Stimulated activated CD8-positive, alpha-beta memory T cell treated with anti-CD3 and anti-CD28 coated beads, Interleukin-15, amount 100 ng/mL, for 4 hours (primary cell): Measurements from ENCODE around the gene GADD45A.
"Not testable (repeated sequence)": the region's sequence is repeated elsewhere in the genome, so short reads cannot be mapped to it uniquely, and the experiment has no call there.

Source experiments
- DNase-seq, 2 donors: peaks; one replicate each; pipeline ENCODE4 v3.0.0-alpha.2; 2020; ENCODE audit warnings: low read depth in 2 of 2

GADD45A gene

GRCh38 chr1:67685067-67685557, at the start of gene GADD45A:
TSS of gene GADD45A (plus strand) at chr1:67685201. CDS start at chr1:67685495, 294 bp downstream.
- peak; percentile 86 to 92 for DNase-seq

- no peak for DNase-seq
These were observed 48.9 kb upstream of the GADD45A start for GRCh38 chr1:67636146-67636545.

- DNase-seq: no peak
These were observed 45.6 kb upstream of the GADD45A start for GRCh38 chr1:67639361-67639760.

- DNase-seq: no peak
These were observed 42.4 kb upstream of the GADD45A start for GRCh38 chr1:67642629-67643028.

- no peak for DNase-seq
These were observed 40.4 kb upstream of the GADD45A start for GRCh38 chr1:67644566-67644965.

GRCh38 chr1:67645495-67646144, 39.4 kb upstream of the GADD45A start:
- no peak for DNase-seq

GRCh38 chr1:67646145-67647035, 38.6 kb upstream of the GADD45A start:
- no peak for DNase-seq

GRCh38 chr1:67647036-67647798, 37.8 kb upstream of the GADD45A start:
- DNase-seq: no peak

GRCh38 chr1:67647814-67648358, 37.1 kb upstream of the GADD45A start:
- DNase-seq: no peak

- DNase-seq: no peak
These were observed 36.2 kb upstream of the GADD45A start for GRCh38 chr1:67648582-67649326.

GRCh38 chr1:67650061-67650460, 34.9 kb upstream of the GADD45A start:
- no peak for DNase-seq

GRCh38 chr1:67651031-67651430, 34.0 kb upstream of the GADD45A start:
- DNase-seq: no peak

- no peak for DNase-seq
These were observed 32.2 kb upstream of the GADD45A start for GRCh38 chr1:67652800-67653199.

GRCh38 chr1:67653304-67653703, 31.7 kb upstream of the GADD45A start:
- no peak for DNase-seq

- no peak for DNase-seq
These were observed 29.4 kb upstream of the GADD45A start for GRCh38 chr1:67655581-67655980.

- not testable (repeated sequence) for DNase-seq
These were observed 27.8 kb upstream of the GADD45A start for GRCh38 chr1:67657152-67657551.

- DNase-seq: no peak
These were observed 25.8 kb upstream of the GADD45A start for GRCh38 chr1:67659229-67659628.

- DNase-seq: no peak
These were observed 22.1 kb upstream of the GADD45A start for GRCh38 chr1:67662884-67663283.

GRCh38 chr1:67664048-67664447, 21.0 kb upstream of the GADD45A start:
- no peak for DNase-seq

GRCh38 chr1:67665307-67665706, 19.7 kb upstream of the GADD45A start:
- not testable (repeated sequence) for DNase-seq

- DNase-seq: no peak
These were observed 18.4 kb upstream of the GADD45A start for GRCh38 chr1:67666636-67667035.
